A549 (cell line): ENCODE measurements around the gene NUP62. TPM values are rescaled to one million over a fixed set of nuclear protein-coding genes. Genes with fewer than 3 reads are reported as not detected.

Source experiments
- ATAC-seq, 2 experiments: fragments of 200-7000 bp in 1 of 2; fragments of >200 bp in 1 of 2; cut with Nextera tagmentation in 1 of 2; cut with Tn5 transposase in 1 of 2; 3 replicates each; pipeline versions ENCODE4 v1.8.0 to v1.9.1; 2018 to 2020; ENCODE audit warnings: mild to moderate bottlenecking in 1 of 2, moderate library complexity in 1 of 2
- CTCF ChIA-PET: fragments of 300-600 bp; sonication (Branson Sonifier 250); formaldehyde crosslinking; extraction: SDS; loops from one replicate; lab custom pipeline; 2021; ENCODE audit warnings: antibody characterized with exemption, inconsistent platforms; lab: Yijun Ruan, JAX
- POLR2A ChIA-PET: fragments of 350-600 bp; formaldehyde crosslinking; extraction: SDS; loops from one replicate; lab custom pipeline; 2021; ENCODE audit warnings: antibody characterized with exemption, inconsistent platforms; lab: Yijun Ruan, JAX
- DNase-seq, 2 experiments: peaks; one replicate each; pipeline versions ENCODE4 v3.0.0 to v3.0.0-alpha.2; 2011 to 2016; ENCODE audit warnings: low read depth in 1 of 2, low spot score in 1 of 2
- FAIRE-seq: peaks from 2 replicates; lab custom pipeline; 2011; peaks lifted over from hg19 to GRCh38; lab: Jason Lieb, UNC
- H3K27ac ChIP-seq, 2 experiments: fragments of >200 bp; sonication (Bioruptor Twin); formaldehyde crosslinking; 3 replicates each; pipeline ENCODE4 v1.5.1; 2016 to 2017
- H3K4me1 ChIP-seq: fragments of >200 bp; sonication (Bioruptor Twin); formaldehyde crosslinking; 3 replicates; pipeline ENCODE4 v1.6.1; 2016
- H3K4me2 ChIP-seq: fragments of >200 bp; sonication (Bioruptor Twin); formaldehyde crosslinking; 3 replicates; pipeline ENCODE4 v1.6.1; 2016
- H3K4me3 ChIP-seq: fragments of >200 bp; sonication (Bioruptor Twin); formaldehyde crosslinking; 3 replicates; pipeline ENCODE4 v1.5.1; 2016
- H3K9me3 ChIP-seq: fragments of >200 bp; sonication (Bioruptor Twin); formaldehyde crosslinking; 3 replicates; pipeline ENCODE4 v1.6.1; 2016
- ATOH8 ChIP-seq: fragments of 250-450 bp; sonication (Bioruptor Pico); IDR thresholded peaks from 2 replicates; pipeline ENCODE4 v1.5.0; 2020; ENCODE audit warnings: low read depth, mild to moderate bottlenecking, moderate library complexity
- CHD2 ChIP-seq: fragments of 150-350 bp; IDR thresholded peaks from 2 replicates; pipeline ENCODE4 v1.6.1; 2014; ENCODE audit warnings: low read length; ENCODE audit not compliant: partially characterized antibody
- CHD4 ChIP-seq: fragments of 200-600 bp; sonication (generic); IDR thresholded peaks from 2 replicates; pipeline ENCODE4 v1.6.1; 2016; ENCODE audit warnings: antibody characterized with exemption, mild to moderate bottlenecking, borderline replicate concordance
- CTCF ChIP-seq: fragments of >200 bp; sonication (Bioruptor Twin); formaldehyde crosslinking; IDR thresholded peaks from 3 replicates; pipeline ENCODE4 v1.5.1; 2016
- E2F6 ChIP-seq: IDR thresholded peaks from 2 replicates; pipeline ENCODE4 v1.6.1; 2012; ENCODE audit warnings: low read depth, borderline replicate concordance
- EHF ChIP-seq: fragments of 250-450 bp; sonication (Bioruptor Pico); IDR thresholded peaks from 2 replicates; pipeline ENCODE4 v1.5.0; 2020; ENCODE audit warnings: mild to moderate bottlenecking
- FOSB ChIP-seq: fragments of 250-450 bp; sonication (Bioruptor Pico); IDR thresholded peaks from 2 replicates; pipeline ENCODE4 v1.5.0; 2020; ENCODE audit warnings: mild to moderate bottlenecking, moderate library complexity
- FOXS1 ChIP-seq: fragments of 250-450 bp; sonication (Bioruptor Pico); IDR thresholded peaks from 2 replicates; pipeline ENCODE4 v1.5.0; 2020; ENCODE audit warnings: mild to moderate bottlenecking, moderate library complexity
- GATA3 ChIP-seq: IDR thresholded peaks from 2 replicates; pipeline ENCODE4 v1.6.1; 2012; ENCODE audit warnings: borderline replicate concordance
- HDAC2 ChIP-seq: fragments of 200-600 bp; sonication (generic); IDR thresholded peaks from 2 replicates; pipeline ENCODE4 v1.6.1; 2016
- HMGXB4 ChIP-seq: fragments of 250-450 bp; sonication (Bioruptor Pico); IDR thresholded peaks from 2 replicates; pipeline ENCODE4 v1.5.0; 2021; ENCODE audit warnings: mild to moderate bottlenecking, moderate library complexity, borderline replicate concordance
- HOXB13 ChIP-seq: fragments of 250-450 bp; sonication (Bioruptor Pico); IDR thresholded peaks from 2 replicates; pipeline ENCODE4 v1.5.0; 2020; ENCODE audit warnings: low read depth, mild to moderate bottlenecking, moderate library complexity
- JUN ChIP-seq, 2 experiments: fragments of >200 bp; sonication (Bioruptor Twin); formaldehyde crosslinking; IDR thresholded peaks; 2 replicates in 1 of 2; 3 replicates in 1 of 2; pipeline ENCODE4 v1.6.1; 2016 to 2017
- KDM1A ChIP-seq: fragments of 200-600 bp; sonication (generic); IDR thresholded peaks from 2 replicates; pipeline ENCODE4 v1.6.1; 2016; ENCODE audit warnings: low read depth, mild to moderate bottlenecking
- MAFK ChIP-seq: fragments of 450-650 bp; IDR thresholded peaks from 2 replicates; pipeline ENCODE4 v1.6.1; 2014; ENCODE audit not compliant: partially characterized antibody
- MAX ChIP-seq: IDR thresholded peaks from 2 replicates; pipeline ENCODE4 v1.6.1; 2012
- MAZ ChIP-seq: fragments of 150-350 bp; IDR thresholded peaks from 2 replicates; pipeline ENCODE4 v1.6.1; 2014; ENCODE audit warnings: antibody characterized with exemption, low read depth, low read length, borderline replicate concordance
- MYC ChIP-seq: IDR thresholded peaks from 2 replicates; pipeline ENCODE4 v1.6.1; 2012; ENCODE audit warnings: mild to moderate bottlenecking, inconsistent platforms, low read length, improper control_type of control experiment, borderline replicate concordance
- NPAS2 ChIP-seq: fragments of 250-450 bp; sonication (Bioruptor Pico); IDR thresholded peaks from 2 replicates; pipeline ENCODE4 v1.8.0; 2022; ENCODE audit warnings: mild to moderate bottlenecking, moderate library complexity, borderline replicate concordance
- NR3C1 ChIP-seq: fragments of >200 bp; sonication (Bioruptor Twin); formaldehyde crosslinking; IDR thresholded peaks from 3 replicates; pipeline ENCODE4 v1.6.1; 2017
- PHF8 ChIP-seq: fragments of 200-600 bp; sonication (generic); IDR thresholded peaks from 2 replicates; pipeline ENCODE4 v1.6.1; 2016; ENCODE audit warnings: low read depth, mild to moderate bottlenecking, antibody characterized with exemption, moderate library complexity, borderline replicate concordance
- POLR2A ChIP-seq: IDR thresholded peaks from 2 replicates; pipeline ENCODE4 v1.6.1; 2012; ENCODE audit warnings: mild to moderate bottlenecking, low read length
- POLR2AphosphoS2 ChIP-seq: conservative IDR thresholded peaks from 2 replicates; pipeline ENCODE4 v1.6.1; 2012; ENCODE audit warnings: low read length, improper control_type of control experiment, inconsistent platforms
- RAD21 ChIP-seq, 2 experiments: fragments of >200 bp in 1 of 2; sonication (Bioruptor Twin) in 1 of 2; formaldehyde crosslinking in 1 of 2; IDR thresholded peaks in 1 of 2; conservative IDR thresholded peaks in 1 of 2; 2 replicates in 1 of 2; 3 replicates in 1 of 2; pipeline ENCODE4 v1.6.1; 2012 to 2018; ENCODE audit warnings: inconsistent platforms in 1 of 2
- RCOR1 ChIP-seq: fragments of 150-350 bp; IDR thresholded peaks from 2 replicates; pipeline ENCODE4 v1.6.1; 2014; ENCODE audit warnings: antibody characterized with exemption, low read length, low read depth
- RFX5 ChIP-seq: fragments of 450-650 bp; IDR thresholded peaks from 2 replicates; pipeline ENCODE4 v1.7.1; 2014; ENCODE audit warnings: antibody characterized with exemption, mild to moderate bottlenecking, moderate library complexity
- RNF2 ChIP-seq: fragments of 200-600 bp; sonication (generic); IDR thresholded peaks from 2 replicates; pipeline ENCODE4 v1.6.1; 2016; ENCODE audit warnings: low read depth, mild to moderate bottlenecking, antibody characterized with exemption, moderate library complexity, borderline replicate concordance
- SMC3 ChIP-seq: fragments of >200 bp; sonication (Bioruptor Twin); formaldehyde crosslinking; IDR thresholded peaks from 3 replicates; pipeline ENCODE4 v1.6.1; 2018; ENCODE audit warnings: inconsistent platforms
- SREBF2 ChIP-seq: fragments of 450-650 bp; IDR thresholded peaks from 2 replicates; pipeline ENCODE4 v1.6.1; 2014; ENCODE audit warnings: mild to moderate bottlenecking, moderate library complexity
- TFCP2L1 ChIP-seq: fragments of 250-450 bp; sonication (Bioruptor Pico); IDR thresholded peaks from 2 replicates; pipeline ENCODE4 v1.5.0; 2021; ENCODE audit warnings: mild to moderate bottlenecking
- USF2 ChIP-seq: fragments of 450-650 bp; IDR thresholded peaks from 2 replicates; pipeline ENCODE4 v1.6.1; 2014; ENCODE audit warnings: antibody characterized with exemption
- WGBS: methylation state at CpG from one replicate; pipeline ENCODE4 v1.1.6; 2017; ENCODE audit errors: missing lambda C conversion rate; 5-methylcytosine and 5-hydroxymethylcytosine counted together
- polyA plus RNA-seq, 4 experiments: library from polyadenylated mRNA; depleted of rRNA in 3 of 4; stranded (reverse); fragments of >200 nt; fragmentation: RNase III in 1 of 4; extraction: RNeasy Plus Mini Kit Qiagen cat#74134 plus additional on column Dnase treatment in 1 of 4; gene quantifications; 2 replicates in 3 of 4; 3 replicates in 1 of 4; pipeline ENCODE4 v1.2.3, GENCODE V29; 2011 to 2017

Gene NUP62
- polyA plus RNA-seq, 2 of the 4 experiments (the other 2 are of a cell fraction) = 21.4 to 83.9 TPM

- TF ChIP-seq USF2 (peak; percentile 48; the same call in 1 of the 2 replicates), SREBF2 (no peak), RAD21 (conservative IDR thresholded peaks at IDR 0.05 in 1 of 2, IDR thresholded peaks at IDR 0.05 in 1 of 2) (peak; percentile 42 to 51; a peak in 3 of 5 replicates), FOXS1 (CRISPR knock-in tag) (0 out of 2 replicates have a peak, but pooled peaks have one; percentile 47), TFCP2L1 (CRISPR knock-in tag) (0 out of 2 replicates have a peak, but pooled peaks have one; percentile 14), GATA3 (peak; percentile 24; the same call in 1 of the 2 replicates), NPAS2 (CRISPR knock-in tag) (peak; percentile 11; the same call in 1 of the 2 replicates), MAFK (no peak), FOSB (CRISPR knock-in tag) (no peak), NR3C1 (no peak), CTCF (peak; percentile 88), CHD2 (no peak), HOXB13 (CRISPR knock-in tag) (peak; percentile 80), CHD4 (no peak), PHF8 (no peak), JUN (IDR thresholded peaks at IDR 0.05) (peak in 1 of 2 experiments; percentile 57; a peak in 1 of 5 replicates), HMGXB4 (CRISPR knock-in tag) (peak; percentile 61; the same call in 1 of the 2 replicates), KDM1A (no peak), ATOH8 (CRISPR knock-in tag) (peak; percentile 78; the same call in 1 of the 2 replicates), EHF (CRISPR knock-in tag) (peak; percentile 42; the same call in 1 of the 2 replicates), MAX (peak; percentile 100), RFX5 (0 out of 2 replicates have a peak, but pooled peaks have one; percentile 51), E2F6 (peak; percentile 100), POLR2A (no peak), MAZ (no peak), POLR2AphosphoS2 (0 out of 2 replicates have a peak, but pooled peaks have one; percentile 31), RNF2 (peak; percentile 55; the same call in 1 of the 2 replicates), HDAC2 (no peak), MYC (peak; percentile 99), SMC3 (peak; percentile 57; the same call in 2 of the 3 replicates), RCOR1 (no peak)
- Histone ChIP-seq H3K9me3 (no peaks in the 10 kb centered on the region), H3K4me1 (peaks cover 6% of the 10 kb centered on the region; the same call in 1 of the 3 replicates), H3K4me3 (peak overlapping the region; percentile 44), H3K27ac (peak overlapping the region; percentile 26 to 72; a peak in 5 of 6 replicates), H3K4me2 (peak overlapping the region; percentile 95)
- ATAC-seq (peak; percentile 55 to 79), FAIRE-seq (peak; percentile 63), DNase-seq (peak; percentile 61 to 94)
- POLR2A ChIA-PET = interaction anchor here (1.9 to 2.6 kb wide), 2 partner anchors 13 to 40 kb away, joined by 9 to 11 read pairs; partner anchors contain the start of genes AKT1S1, NUP62 and TBC1D17
- CTCF ChIA-PET = interaction anchor here (0.7 to 3.9 kb wide), 19 partner anchors 9 to 336 kb away, joined by 3 to 27 read pairs (median 6); partner anchors contain the start of genes AKT1S1, ATF5, NUP62 and TBC1D17
- WGBS = 73% methylated on average over 43 of the region's 71 CpGs
These were observed 39.5 kb downstream of the NUP62 start for GRCh38 chr19:49889687-49890348.
